GM23338 (cell line): ENCODE data around the gene SUPT6H. TPM values are rescaled to one million over a fixed set of nuclear protein-coding genes. Genes with fewer than 3 reads are reported as not detected.

Experiments
- ATAC-seq: fragments of 200-7000 bp; cut with Tn5 transposase; 3 replicates; pipeline ENCODE4 v1.9.1; 2020
- DNase-seq: peaks from one replicate; pipeline ENCODE4 v3.0.0-alpha.2; 2015; ENCODE audit warnings: low spot score
- H2AFZ ChIP-seq: fragments of 200-600 bp; sonication (generic); 2 replicates; pipeline ENCODE4 v1.8.0; 2016; ENCODE audit warnings: antibody characterized with exemption, mild to moderate bottlenecking, moderate library complexity
- H3F3A ChIP-seq: fragments of 200-600 bp; sonication (generic); replicated peaks from 2 replicates; pipeline ENCODE4 v1.8.0; 2017; ENCODE audit warnings: antibody characterized with exemption, mixed run types, low read depth
- H3K27ac ChIP-seq: fragments of 200-600 bp; sonication (generic); 2 replicates; pipeline ENCODE4 v1.6.1; 2016; ENCODE audit warnings: low read depth
- H3K27me3 ChIP-seq: fragments of 200-600 bp; sonication (generic); 2 replicates; pipeline ENCODE4 v1.8.0; 2016; ENCODE audit warnings: mild to moderate bottlenecking, mixed run types, moderate library complexity; ENCODE audit not compliant: insufficient read depth
- H3K36me3 ChIP-seq: fragments of 200-600 bp; sonication (generic); 2 replicates; pipeline ENCODE4 v1.8.0; 2016; ENCODE audit warnings: mild to moderate bottlenecking; ENCODE audit not compliant: insufficient read depth
- H3K4me1 ChIP-seq: fragments of 200-600 bp; sonication (generic); 2 replicates; pipeline ENCODE4 v1.8.0; 2016; ENCODE audit warnings: mild to moderate bottlenecking, moderate library complexity; ENCODE audit not compliant: insufficient read depth
- H3K4me2 ChIP-seq: fragments of 200-600 bp; sonication (generic); 2 replicates; pipeline ENCODE4 v1.7.1; 2017; ENCODE audit warnings: mixed run types
- H3K4me3 ChIP-seq: fragments of 200-600 bp; sonication (generic); 2 replicates; pipeline ENCODE4 v1.6.1; 2016; ENCODE audit warnings: mixed run types
- H3K79me2 ChIP-seq: fragments of 200-600 bp; sonication (generic); replicated peaks from 2 replicates; pipeline ENCODE4 v1.8.0; 2017; ENCODE audit warnings: mild to moderate bottlenecking; ENCODE audit not compliant: insufficient read depth
- H3K9me2 ChIP-seq: fragments of 200-600 bp; sonication (generic); 2 replicates; pipeline ENCODE4 v1.8.0; 2017; ENCODE audit not compliant: insufficient read depth
- H4K20me1 ChIP-seq: fragments of 200-600 bp; sonication (generic); replicated peaks from 2 replicates; pipeline ENCODE4 v1.8.0; 2017; ENCODE audit warnings: mild to moderate bottlenecking; ENCODE audit not compliant: insufficient read depth
- H3K27ac Mint-ChIP-seq: 2 replicates; pipeline ENCODE4 v1.8.0; 2020; ENCODE audit warnings: inconsistent platforms, mild to moderate bottlenecking, moderate library complexity, mixed read lengths
- H3K27me3 Mint-ChIP-seq: 3 replicates; pipeline ENCODE4 v1.8.0; 2022; ENCODE audit warnings: low read depth, mild to moderate bottlenecking, moderate library complexity, mixed read lengths, inconsistent platforms; ENCODE audit not compliant: insufficient read depth, poor library complexity
- H3K36me3 Mint-ChIP-seq: 3 replicates; pipeline ENCODE4 v1.8.0; 2021; ENCODE audit warnings: low read depth, mild to moderate bottlenecking, inconsistent platforms, moderate library complexity, mixed read lengths
- H3K4me1 Mint-ChIP-seq: 3 replicates; pipeline ENCODE4 v1.8.0; 2020; ENCODE audit warnings: mild to moderate bottlenecking, inconsistent platforms, mixed read lengths
- H3K4me3 Mint-ChIP-seq: 3 replicates; pipeline ENCODE4 v1.8.0; 2021; ENCODE audit warnings: moderate library complexity, mild to moderate bottlenecking, inconsistent platforms, mixed read lengths
- H3K9me3 Mint-ChIP-seq: 3 replicates; pipeline ENCODE4 v1.8.0; 2020; ENCODE audit warnings: moderate library complexity, mild to moderate bottlenecking, inconsistent platforms, mixed read lengths
- CREB1 ChIP-seq: fragments of 250-450 bp; sonication (Bioruptor Pico); IDR thresholded peaks from 2 replicates; pipeline ENCODE4 v1.5.0; 2020; ENCODE audit warnings: low read depth, mild to moderate bottlenecking, moderate library complexity
- ETS1 ChIP-seq: IDR thresholded peaks from 2 replicates; pipeline ENCODE4 v1.6.1; 2016; ENCODE audit warnings: antibody characterized with exemption
- EZH2 ChIP-seq: fragments of 200-600 bp; sonication (generic); IDR thresholded peaks from one replicate; pipeline ENCODE4 v1.8.0; 2017; ENCODE audit warnings: antibody characterized with exemption, mild to moderate bottlenecking, low read depth; ENCODE audit not compliant: unreplicated experiment
- EZH2phosphoT487 ChIP-seq: fragments of 200-600 bp; sonication (generic); IDR thresholded peaks from one replicate; pipeline ENCODE4 v1.8.1; 2018; ENCODE audit warnings: antibody characterized with exemption; ENCODE audit not compliant: unreplicated experiment
- JUNB ChIP-seq: IDR thresholded peaks from one replicate; pipeline ENCODE4 v1.6.1; 2016; ENCODE audit warnings: antibody characterized with exemption; ENCODE audit not compliant: unreplicated experiment
- NANOG ChIP-seq: IDR thresholded peaks from 2 replicates; pipeline ENCODE4 v1.6.1; 2016; ENCODE audit warnings: antibody characterized with exemption, borderline replicate concordance
- POLR2AphosphoS5 ChIP-seq: IDR thresholded peaks from 2 replicates; pipeline ENCODE4 v1.6.1; 2016; ENCODE audit warnings: antibody characterized with exemption, low read depth
- REST ChIP-seq: IDR thresholded peaks from one replicate; pipeline ENCODE4 v1.6.1; 2018; ENCODE audit warnings: antibody characterized with exemption; ENCODE audit not compliant: unreplicated experiment
- STAT1 ChIP-seq: IDR thresholded peaks from one replicate; pipeline ENCODE4 v1.6.1; 2016; ENCODE audit warnings: antibody characterized with exemption; ENCODE audit not compliant: unreplicated experiment
- ZNF114 ChIP-seq: fragments of 250-450 bp; sonication (Bioruptor Pico); IDR thresholded peaks from 2 replicates; pipeline ENCODE4 v1.5.0; 2020; ENCODE audit warnings: mild to moderate bottlenecking, moderate library complexity
- ZNF331 ChIP-seq: fragments of 250-450 bp; sonication (Bioruptor Pico); IDR thresholded peaks from 2 replicates; pipeline ENCODE4 v1.5.0; 2020; ENCODE audit warnings: low read depth, mild to moderate bottlenecking, moderate library complexity
- polyA plus RNA-seq: library from polyadenylated mRNA; unstranded; fragments of >200 nt; fragmentation: Nextera tagmentation; extraction: Ambion mirVana; gene quantifications from 2 replicates; pipeline ENCODE4 v1.2.1, GENCODE V29; 2016
- total RNA-seq: library from RNA; depleted of rRNA; stranded (reverse); fragments of >200 nt; shearing (Covaris generic); gene quantifications from 2 replicates; pipeline ENCODE4 v1.2.3, GENCODE V29; 2014
- TF ChIP-seq, protein P1 (sequence below), 2 experiments: fragments of 200-600 bp in 1 of 2; sonication (generic) in 1 of 2; conservative IDR thresholded peaks; 2 replicates each; pipeline versions ENCODE4 v1.5.1 to v1.6.1; 2016 to 2017; ENCODE audit warnings: antibody characterized with exemption in 2 of 2, low read depth in 2 of 2, mild to moderate bottlenecking in 2 of 2, moderate library complexity in 1 of 2
- TF ChIP-seq, protein P2 (sequence below): fragments of 250-450 bp; sonication (Bioruptor Pico); IDR thresholded peaks from 2 replicates; pipeline ENCODE4 v1.5.0; 2020; ENCODE audit warnings: mild to moderate bottlenecking, moderate library complexity

SUPT6H gene
- total and polyA plus RNA-seq, 2 experiments from 2014 or later = 17.8 to 70.7 TPM

DNA sequence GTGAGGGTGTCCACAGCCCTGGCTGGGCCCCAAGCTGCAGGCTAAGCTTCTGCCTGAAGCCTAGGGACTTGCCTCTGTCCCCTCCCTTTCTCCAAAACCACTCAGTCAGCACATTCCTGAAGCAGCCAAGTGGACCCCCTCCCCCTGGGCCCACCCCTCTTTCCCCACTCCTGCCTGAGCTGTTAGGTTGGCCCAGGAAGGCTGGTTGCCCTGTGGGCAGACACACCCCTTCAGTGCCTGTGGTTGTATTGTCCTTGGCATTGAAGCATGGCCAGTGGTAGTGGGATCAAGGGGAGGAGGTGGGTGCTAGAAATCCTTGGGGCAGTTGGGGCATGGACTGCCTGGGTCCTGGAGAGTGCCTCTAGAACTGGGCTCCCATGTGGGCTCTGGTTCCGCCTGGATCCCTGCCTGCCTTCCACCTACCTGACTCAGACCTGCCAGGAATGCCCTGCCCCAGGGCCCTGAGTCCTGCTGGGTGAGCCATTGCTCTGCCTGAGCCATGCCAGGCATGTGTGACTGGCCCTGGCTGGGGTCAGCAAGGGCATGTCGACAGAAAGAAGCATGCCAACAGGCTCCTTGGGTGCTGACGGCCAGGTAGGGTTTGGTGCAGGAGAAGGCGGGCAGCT lies 83.9 kb downstream of the SUPT6H start:
- Mint-ChIP-seq H3K4me3 (peak overlapping the region; percentile 91), H3K4me1 (peaks cover 47% of the 10 kb centered on the region), H3K36me3 (peaks cover 64% of the 10 kb centered on the region), H3K27me3 (peaks cover 50% of the 10 kb centered on the region), H3K9me3 (no peaks in the 10 kb centered on the region), H3K27ac (peak overlapping the region; percentile 98)
- Histone ChIP-seq H3K36me3 (peaks cover 22% of the 10 kb centered on the region), H3K27ac (peak overlapping the region; percentile 99), H3F3A (peaks cover 53% of the 10 kb centered on the region), H3K4me1 (peaks cover 38% of the 10 kb centered on the region), H4K20me1 (peaks cover 14% of the 10 kb centered on the region), H3K4me2 (peak overlapping the region; percentile 96), H2AFZ (no peak overlapping the region), H3K79me2 (peaks cover 32% of the 10 kb centered on the region), H3K9me2 (no peaks in the 10 kb centered on the region), H3K4me3 (peak overlapping the region; percentile 93), H3K27me3 (no peaks in the 10 kb centered on the region)
- DNase-seq = peak; percentile 60
- ATAC-seq = peak; percentile 1
- TF ChIP-seq ETS1 (no peak), POLR2AphosphoS5 (no peak), EZH2 (no peak), ZNF331 (no peak), CREB1 (no peak), ZNF114 (CRISPR knock-in tag) (no peak), NANOG (no peak), STAT1 (no peak), JUNB (no peak), REST (no peak), EZH2phosphoT487 (no peak)
- TF ChIP-seq, protein P1, sequence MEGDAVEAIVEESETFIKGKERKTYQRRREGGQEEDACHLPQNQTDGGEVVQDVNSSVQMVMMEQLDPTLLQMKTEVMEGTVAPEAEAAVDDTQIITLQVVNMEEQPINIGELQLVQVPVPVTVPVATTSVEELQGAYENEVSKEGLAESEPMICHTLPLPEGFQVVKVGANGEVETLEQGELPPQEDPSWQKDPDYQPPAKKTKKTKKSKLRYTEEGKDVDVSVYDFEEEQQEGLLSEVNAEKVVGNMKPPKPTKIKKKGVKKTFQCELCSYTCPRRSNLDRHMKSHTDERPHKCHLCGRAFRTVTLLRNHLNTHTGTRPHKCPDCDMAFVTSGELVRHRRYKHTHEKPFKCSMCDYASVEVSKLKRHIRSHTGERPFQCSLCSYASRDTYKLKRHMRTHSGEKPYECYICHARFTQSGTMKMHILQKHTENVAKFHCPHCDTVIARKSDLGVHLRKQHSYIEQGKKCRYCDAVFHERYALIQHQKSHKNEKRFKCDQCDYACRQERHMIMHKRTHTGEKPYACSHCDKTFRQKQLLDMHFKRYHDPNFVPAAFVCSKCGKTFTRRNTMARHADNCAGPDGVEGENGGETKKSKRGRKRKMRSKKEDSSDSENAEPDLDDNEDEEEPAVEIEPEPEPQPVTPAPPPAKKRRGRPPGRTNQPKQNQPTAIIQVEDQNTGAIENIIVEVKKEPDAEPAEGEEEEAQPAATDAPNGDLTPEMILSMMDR (conservative IDR thresholded peaks at IDR 0.05; ENCODE audit: low read depth in 2 of 2) = no peak
- TF ChIP-seq, protein P2, sequence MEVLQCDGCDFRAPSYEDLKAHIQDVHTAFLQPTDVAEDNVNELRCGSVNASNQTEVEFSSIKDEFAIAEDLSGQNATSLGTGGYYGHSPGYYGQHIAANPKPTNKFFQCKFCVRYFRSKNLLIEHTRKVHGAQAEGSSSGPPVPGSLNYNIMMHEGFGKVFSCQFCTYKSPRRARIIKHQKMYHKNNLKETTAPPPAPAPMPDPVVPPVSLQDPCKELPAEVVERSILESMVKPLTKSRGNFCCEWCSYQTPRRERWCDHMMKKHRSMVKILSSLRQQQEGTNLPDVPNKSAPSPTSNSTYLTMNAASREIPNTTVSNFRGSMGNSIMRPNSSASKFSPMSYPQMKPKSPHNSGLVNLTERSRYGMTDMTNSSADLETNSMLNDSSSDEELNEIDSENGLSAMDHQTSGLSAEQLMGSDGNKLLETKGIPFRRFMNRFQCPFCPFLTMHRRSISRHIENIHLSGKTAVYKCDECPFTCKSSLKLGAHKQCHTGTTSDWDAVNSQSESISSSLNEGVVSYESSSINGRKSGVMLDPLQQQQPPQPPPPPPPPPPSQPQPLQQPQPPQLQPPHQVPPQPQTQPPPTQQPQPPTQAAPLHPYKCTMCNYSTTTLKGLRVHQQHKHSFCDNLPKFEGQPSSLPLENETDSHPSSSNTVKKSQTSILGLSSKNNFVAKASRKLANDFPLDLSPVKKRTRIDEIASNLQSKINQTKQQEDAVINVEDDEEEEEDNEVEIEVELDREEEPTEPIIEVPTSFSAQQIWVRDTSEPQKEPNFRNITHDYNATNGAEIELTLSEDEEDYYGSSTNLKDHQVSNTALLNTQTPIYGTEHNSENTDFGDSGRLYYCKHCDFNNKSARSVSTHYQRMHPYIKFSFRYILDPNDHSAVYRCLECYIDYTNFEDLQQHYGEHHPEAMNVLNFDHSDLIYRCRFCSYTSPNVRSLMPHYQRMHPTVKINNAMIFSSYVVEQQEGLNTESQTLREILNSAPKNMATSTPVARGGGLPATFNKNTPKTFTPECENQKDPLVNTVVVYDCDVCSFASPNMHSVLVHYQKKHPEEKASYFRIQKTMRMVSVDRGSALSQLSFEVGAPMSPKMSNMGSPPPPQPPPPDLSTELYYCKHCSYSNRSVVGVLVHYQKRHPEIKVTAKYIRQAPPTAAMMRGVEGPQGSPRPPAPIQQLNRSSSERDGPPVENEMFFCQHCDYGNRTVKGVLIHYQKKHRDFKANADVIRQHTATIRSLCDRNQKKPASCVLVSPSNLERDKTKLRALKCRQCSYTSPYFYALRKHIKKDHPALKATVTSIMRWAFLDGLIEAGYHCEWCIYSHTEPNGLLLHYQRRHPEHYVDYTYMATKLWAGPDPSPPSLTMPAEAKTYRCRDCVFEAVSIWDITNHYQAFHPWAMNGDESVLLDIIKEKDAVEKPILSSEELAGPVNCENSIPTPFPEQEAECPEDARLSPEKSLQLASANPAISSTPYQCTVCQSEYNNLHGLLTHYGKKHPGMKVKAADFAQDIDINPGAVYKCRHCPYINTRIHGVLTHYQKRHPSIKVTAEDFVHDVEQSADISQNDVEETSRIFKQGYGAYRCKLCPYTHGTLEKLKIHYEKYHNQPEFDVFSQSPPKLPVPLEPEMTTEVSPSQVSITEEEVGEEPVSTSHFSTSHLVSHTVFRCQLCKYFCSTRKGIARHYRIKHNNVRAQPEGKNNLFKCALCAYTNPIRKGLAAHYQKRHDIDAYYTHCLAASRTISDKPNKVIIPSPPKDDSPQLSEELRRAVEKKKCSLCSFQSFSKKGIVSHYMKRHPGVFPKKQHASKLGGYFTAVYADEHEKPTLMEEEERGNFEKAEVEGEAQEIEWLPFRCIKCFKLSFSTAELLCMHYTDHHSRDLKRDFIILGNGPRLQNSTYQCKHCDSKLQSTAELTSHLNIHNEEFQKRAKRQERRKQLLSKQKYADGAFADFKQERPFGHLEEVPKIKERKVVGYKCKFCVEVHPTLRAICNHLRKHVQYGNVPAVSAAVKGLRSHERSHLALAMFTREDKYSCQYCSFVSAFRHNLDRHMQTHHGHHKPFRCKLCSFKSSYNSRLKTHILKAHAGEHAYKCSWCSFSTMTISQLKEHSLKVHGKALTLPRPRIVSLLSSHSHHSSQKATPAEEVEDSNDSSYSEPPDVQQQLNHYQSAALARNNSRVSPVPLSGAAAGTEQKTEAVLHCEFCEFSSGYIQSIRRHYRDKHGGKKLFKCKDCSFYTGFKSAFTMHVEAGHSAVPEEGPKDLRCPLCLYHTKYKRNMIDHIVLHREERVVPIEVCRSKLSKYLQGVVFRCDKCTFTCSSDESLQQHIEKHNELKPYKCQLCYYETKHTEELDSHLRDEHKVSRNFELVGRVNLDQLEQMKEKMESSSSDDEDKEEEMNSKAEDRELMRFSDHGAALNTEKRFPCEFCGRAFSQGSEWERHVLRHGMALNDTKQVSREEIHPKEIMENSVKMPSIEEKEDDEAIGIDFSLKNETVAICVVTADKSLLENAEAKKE (CRISPR knock-in tag) = no peak
